Body of pancreas (tissue), 4 donors: ENCODE measurements around the gene ADGRE2. TPM values are rescaled to one million over a fixed set of nuclear protein-coding genes. Genes with fewer than 3 reads are reported as not detected.

Source experiments
- ATAC-seq: fragments of 150-250 bp; one replicate; pipeline ENCODE4 v1.9.1; 2016
- DNase-seq, 4 donors: peaks; one replicate each; pipeline ENCODE4 v3.0.0-alpha.2; 2019
- H3K27ac ChIP-seq, 4 donors: fragments of 200-600 bp; sonication (generic); 1 replicate in 3 of 4; 2 replicates in 1 of 4; pipeline versions ENCODE4 v1.5.1 to v1.6.1; 2016 to 2019; ENCODE audit warnings: mild to moderate bottlenecking in 1 of 4, mixed read lengths in 1 of 4, moderate library complexity in 1 of 4
- H3K27me3 ChIP-seq, 2 donors: fragments of 200-600 bp; sonication (generic); one replicate each; pipeline ENCODE4 v1.6.0; 2016; ENCODE audit warnings: mild to moderate bottlenecking in 1 of 2
- H3K36me3 ChIP-seq, 2 donors: fragments of 200-600 bp; sonication (generic); replicated peaks in 1 of 2; 2 replicates each; pipeline ENCODE4 v1.5.1; 2016; ENCODE audit warnings: low read depth in 2 of 2; ENCODE audit not compliant: insufficient read depth in 1 of 2
- H3K4me1 ChIP-seq: fragments of 200-600 bp; sonication (generic); one replicate; pipeline ENCODE4 v1.6.0; 2016
- H3K4me3 ChIP-seq, 2 donors: fragments of 200-600 bp; sonication (generic); 1 replicate in 1 of 2; 2 replicates in 1 of 2; pipeline ENCODE4 v1.5.1; 2016 to 2019
- H3K9me3 ChIP-seq, 3 donors: fragments of 200-600 bp; sonication (generic); 1 replicate in 2 of 3; 2 replicates in 1 of 3; pipeline ENCODE4 v1.5.1; 2016
- POLR2A ChIP-seq, 3 donors: fragments of 450-650 bp; IDR thresholded peaks; one replicate each; pipeline ENCODE4 v1.6.1; 2016; ENCODE audit warnings: antibody characterized with exemption in 3 of 3, mild to moderate bottlenecking in 2 of 3
- WGBS, 2 donors: methylation state at CpG; one replicate each; pipeline ENCODE4 v1.1.5; 2017; 5-methylcytosine and 5-hydroxymethylcytosine counted together
- intact Hi-C: fragments of 100-400 bp; cut with DNase I; formaldehyde crosslinking; loops from one replicate; pipeline ENCODE4 v1.15.1; 2023
- total RNA-seq, 2 donors: library from RNA; depleted of rRNA; stranded (reverse); fragments of >200 nt; gene quantifications; one replicate each; pipeline ENCODE4 v1.1.0, GENCODE V29; 2016
- TF ChIP-seq, protein P1 (sequence below), 7 experiments: fragments of 450-650 bp in 4 of 7; fragments of 200-600 bp in 3 of 7; sonication (generic) in 3 of 7; IDR thresholded peaks; one replicate each; pipeline ENCODE4 v1.5.1; 2016 to 2019; ENCODE audit warnings: antibody characterized with exemption in 7 of 7

Gene ADGRE2
- total RNA-seq, 2 donors from 2014 or later = 0.33 to 1.3 TPM

DNA sequence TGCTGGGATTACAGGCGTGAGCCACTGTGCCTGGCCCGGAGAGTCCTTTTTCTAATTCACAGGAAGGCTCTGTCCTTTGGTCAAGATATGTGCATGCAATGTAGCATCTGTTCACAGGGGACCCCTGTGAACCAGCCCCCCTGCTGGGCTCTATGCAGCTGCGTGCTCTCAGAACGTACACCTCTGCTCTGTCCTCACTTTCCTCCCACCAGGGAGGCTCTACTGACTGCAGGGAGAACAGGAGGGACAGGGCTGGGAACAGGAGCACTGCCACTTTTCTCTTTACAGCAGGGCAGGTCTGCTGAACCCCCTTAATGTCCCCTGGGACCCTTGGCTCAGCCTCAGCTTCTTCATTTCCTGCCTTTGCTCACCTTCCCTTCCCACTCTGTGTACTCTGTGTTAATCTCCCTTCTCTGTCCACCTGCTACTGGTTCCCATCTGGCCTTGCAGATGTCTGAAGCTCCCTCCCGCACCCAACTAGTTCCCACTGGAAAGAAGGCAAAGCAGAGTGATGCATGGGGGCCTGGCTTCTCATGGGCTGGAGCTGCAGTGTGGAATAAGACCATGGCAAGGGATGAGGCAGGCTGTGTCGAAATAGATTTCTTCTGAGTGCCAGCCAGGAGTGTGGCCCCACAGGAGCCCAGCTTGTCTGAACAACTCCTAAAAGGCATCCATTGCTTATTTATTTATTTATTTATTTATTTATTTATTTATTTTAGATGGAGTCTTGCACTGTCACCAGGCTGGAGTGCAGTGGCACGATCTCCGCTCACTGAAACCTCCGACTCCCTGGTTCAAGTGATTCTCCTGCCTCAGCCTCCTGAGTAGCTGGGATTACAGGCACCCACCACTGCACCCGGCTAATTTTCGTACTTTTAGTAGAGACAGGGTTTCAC is 7.2 kb downstream of the ADGRE2 start:
- Histone ChIP-seq H3K36me3 (no peaks in the 10 kb centered on the region), H3K27me3 (no peaks in the 10 kb centered on the region), H3K4me1 (no peaks in the 10 kb centered on the region), H3K27ac (no peak overlapping the region), H3K4me3 (no peak overlapping the region), H3K9me3 (no peaks in the 10 kb centered on the region)
- 65 to 76% methylated on average over 9 to 11 of the region's 11 CpGs for WGBS, 2 donors
- intact Hi-C loops = no loop called here
- ATAC-seq = no peak
- no peak for TF ChIP-seq POLR2A (IDR thresholded peaks at IDR 0.05)
- TF ChIP-seq, protein P1, sequence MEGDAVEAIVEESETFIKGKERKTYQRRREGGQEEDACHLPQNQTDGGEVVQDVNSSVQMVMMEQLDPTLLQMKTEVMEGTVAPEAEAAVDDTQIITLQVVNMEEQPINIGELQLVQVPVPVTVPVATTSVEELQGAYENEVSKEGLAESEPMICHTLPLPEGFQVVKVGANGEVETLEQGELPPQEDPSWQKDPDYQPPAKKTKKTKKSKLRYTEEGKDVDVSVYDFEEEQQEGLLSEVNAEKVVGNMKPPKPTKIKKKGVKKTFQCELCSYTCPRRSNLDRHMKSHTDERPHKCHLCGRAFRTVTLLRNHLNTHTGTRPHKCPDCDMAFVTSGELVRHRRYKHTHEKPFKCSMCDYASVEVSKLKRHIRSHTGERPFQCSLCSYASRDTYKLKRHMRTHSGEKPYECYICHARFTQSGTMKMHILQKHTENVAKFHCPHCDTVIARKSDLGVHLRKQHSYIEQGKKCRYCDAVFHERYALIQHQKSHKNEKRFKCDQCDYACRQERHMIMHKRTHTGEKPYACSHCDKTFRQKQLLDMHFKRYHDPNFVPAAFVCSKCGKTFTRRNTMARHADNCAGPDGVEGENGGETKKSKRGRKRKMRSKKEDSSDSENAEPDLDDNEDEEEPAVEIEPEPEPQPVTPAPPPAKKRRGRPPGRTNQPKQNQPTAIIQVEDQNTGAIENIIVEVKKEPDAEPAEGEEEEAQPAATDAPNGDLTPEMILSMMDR (IDR thresholded peaks at IDR 0.05) = no peak
- no peak for DNase-seq

DNA sequence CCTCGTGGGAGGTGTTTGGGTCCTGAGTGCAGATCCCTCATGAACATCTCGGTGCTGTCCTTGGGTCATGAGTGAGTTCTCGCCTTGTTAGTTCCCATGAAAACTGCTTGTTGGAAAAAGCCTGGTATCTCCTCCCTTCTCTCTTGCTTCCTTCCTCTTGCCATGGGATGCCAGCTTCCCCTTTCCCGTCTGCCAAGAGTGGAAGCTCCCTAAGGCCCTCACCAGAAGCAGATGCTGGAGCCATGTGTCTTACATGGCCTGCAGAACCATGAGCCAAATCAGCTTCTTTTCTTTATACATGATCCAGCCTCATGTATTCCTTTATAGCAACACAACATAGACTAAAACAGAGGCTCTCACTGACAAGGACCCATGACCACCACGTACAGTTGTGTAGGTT is 8.2 kb downstream of the ADGRE2 start:
- DNase-seq (no peak), ATAC-seq (no peak)
- H3K36me3 ChIP-seq = no peaks in the 10 kb centered on the region
- H3K9me3 ChIP-seq = no peaks in the 10 kb centered on the region
- no peak overlapping the region for H3K4me3 ChIP-seq
- no peak for TF ChIP-seq POLR2A (IDR thresholded peaks at IDR 0.05)
- TF ChIP-seq, protein P1 (IDR thresholded peaks at IDR 0.05) = no peak
- WGBS, 2 donors = 58 to 63% methylated on average over 5 of the region's 5 CpGs
- no peaks in the 10 kb centered on the region for H3K4me1 ChIP-seq
- H3K27ac ChIP-seq = no peak overlapping the region
- intact Hi-C loops = no loop called here
- H3K27me3 ChIP-seq = no peaks in the 10 kb centered on the region

DNA sequence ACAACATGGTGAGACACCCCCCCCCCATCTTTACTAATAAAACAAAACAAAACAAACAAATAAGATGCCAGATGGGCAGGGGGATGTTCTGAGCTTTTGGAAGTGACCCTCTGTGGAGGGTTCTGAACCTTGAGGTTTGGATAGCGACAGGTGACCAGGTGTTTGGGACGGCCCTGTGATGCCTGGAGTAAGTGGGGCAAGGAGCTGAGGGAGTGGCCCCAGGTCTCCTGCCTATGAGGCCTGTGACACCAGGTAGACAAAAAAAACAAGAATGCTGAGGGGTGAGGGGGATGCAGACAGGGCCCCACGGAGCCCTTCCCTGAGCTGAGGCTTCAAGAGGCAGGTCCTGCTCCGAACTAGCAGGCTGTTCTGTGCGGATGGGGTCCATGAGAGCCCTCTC is 9.2 kb downstream of the ADGRE2 start:
- 68 to 74% methylated on average over 5 of the region's 5 CpGs for WGBS, 2 donors
- intact Hi-C loops = no loop called here
- no peak for DNase-seq

DNA sequence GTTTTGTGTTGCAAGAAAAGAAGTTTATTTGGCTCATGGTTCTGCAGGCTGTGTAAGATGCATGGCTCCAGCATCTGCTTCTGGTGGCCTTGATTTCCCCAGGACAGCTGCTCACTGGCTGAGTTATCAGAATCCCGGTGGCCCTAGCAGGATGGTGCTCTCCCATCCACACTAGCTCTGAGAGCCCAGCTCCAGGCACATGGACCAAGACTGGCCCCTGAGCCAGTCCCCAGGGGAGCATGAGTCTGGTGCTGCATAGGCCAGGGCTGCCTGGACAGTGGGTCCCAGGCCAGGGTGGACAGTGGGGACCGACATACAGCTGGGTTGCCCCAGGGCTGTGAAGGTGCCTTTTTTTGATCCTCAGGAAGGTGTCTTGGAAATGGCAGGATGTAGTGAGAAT is 10.4 kb downstream of the ADGRE2 start:
- Histone ChIP-seq H3K27me3 (no peaks in the 10 kb centered on the region), H3K27ac (no peak overlapping the region), H3K36me3 (no peaks in the 10 kb centered on the region), H3K9me3 (no peaks in the 10 kb centered on the region), H3K4me3 (no peak overlapping the region), H3K4me1 (no peaks in the 10 kb centered on the region)
- DNase-seq = no peak
- 50 to 70% methylated on average over 2 of the region's 2 CpGs for WGBS, 2 donors
- ATAC-seq = no peak
- intact Hi-C loops = no loop called here
- TF ChIP-seq, protein P1 (IDR thresholded peaks at IDR 0.05) = no peak
- TF ChIP-seq POLR2A (IDR thresholded peaks at IDR 0.05) = no peak

More for the DNA sequence above, 9.2 kb downstream of the ADGRE2 start:
- Histone ChIP-seq H3K27me3 (no peaks in the 10 kb centered on the region), H3K27ac (no peak overlapping the region), H3K4me3 (no peak overlapping the region), H3K36me3 (no peaks in the 10 kb centered on the region), H3K9me3 (no peaks in the 10 kb centered on the region), H3K4me1 (no peaks in the 10 kb centered on the region)
- TF ChIP-seq, protein P1 (IDR thresholded peaks at IDR 0.05) = no peak
- no peak for TF ChIP-seq POLR2A (IDR thresholded peaks at IDR 0.05)
- ATAC-seq = no peak
